HEK293 (cell line): ENCODE results near the gene SH3D19.

Experiments used
- CTCF ChIA-PET: fragments of 350-600 bp; formaldehyde crosslinking; extraction: SDS; loops from one replicate; lab custom pipeline; 2021; ENCODE audit warnings: antibody characterized with exemption; lab: Yijun Ruan, JAX
- POLR2A ChIA-PET: fragments of 300-600 bp; formaldehyde crosslinking; extraction: SDS; loops from one replicate; lab custom pipeline; 2020; ENCODE audit warnings: antibody characterized with exemption, inconsistent platforms; lab: Yijun Ruan, JAX
- H3K27ac ChIP-seq: fragments of 200-500 bp; sonication (Bioruptor generic); 2 replicates; pipeline ENCODE4 v1.5.1; 2014; ENCODE audit warnings: low read depth, low read length, control low read depth, inconsistent platforms; ENCODE audit errors: extremely low read depth
- H3K36me3 ChIP-seq, 2 experiments: fragments of 200-500 bp in 1 of 2; sonication (Bioruptor generic) in 1 of 2; 1 replicate in 1 of 2; 2 replicates in 1 of 2; pipeline ENCODE4 v1.5.1; 2014 to 2017; ENCODE audit warnings: inconsistent platforms in 2 of 2, low read length in 2 of 2; ENCODE audit not compliant: control insufficient read depth in 2 of 2, insufficient read depth in 1 of 2
- H3K4me1 ChIP-seq: fragments of 200-500 bp; sonication (Bioruptor generic); 2 replicates; pipeline ENCODE4 v1.5.1; 2014; ENCODE audit warnings: mild to moderate bottlenecking, low read length, inconsistent platforms; ENCODE audit not compliant: control insufficient read depth, insufficient read depth
- H3K4me3 ChIP-seq: 2 replicates; pipeline ENCODE4 v1.5.1; 2011; ENCODE audit warnings: low read depth, mild to moderate bottlenecking, control low read depth, low read length, moderate library complexity
- H3K9me3 ChIP-seq: fragments of 200-500 bp; sonication (Bioruptor generic); 2 replicates; pipeline ENCODE4 v1.5.1; 2014; ENCODE audit warnings: low read depth, low read length, inconsistent platforms; ENCODE audit not compliant: control insufficient read depth, insufficient read depth
- AEBP2 ChIP-seq: fragments of 450-650 bp; formaldehyde crosslinking; IDR thresholded peaks from 2 replicates; pipeline ENCODE4 v1.5.1; 2016; ENCODE audit warnings: missing biosample characterization, missing genetic modification characterization, borderline replicate concordance
- CTCF ChIP-seq: fragments of 450-650 bp; formaldehyde crosslinking; IDR thresholded peaks from 2 replicates; pipeline ENCODE4 v1.5.1; 2016; ENCODE audit warnings: missing biosample characterization, missing genetic modification characterization
- KLF16 ChIP-seq: fragments of 450-650 bp; formaldehyde crosslinking; IDR thresholded peaks from 2 replicates; pipeline ENCODE4 v1.5.1; 2017; ENCODE audit warnings: missing biosample characterization, missing genetic modification characterization
- REPIN1 ChIP-seq: fragments of 450-650 bp; formaldehyde crosslinking; IDR thresholded peaks from 2 replicates; pipeline ENCODE4 v1.5.1; 2017; ENCODE audit warnings: missing biosample characterization, missing genetic modification characterization, low read depth
- SCRT1 ChIP-seq: fragments of 450-650 bp; formaldehyde crosslinking; IDR thresholded peaks from 2 replicates; pipeline ENCODE4 v1.5.1; 2016; ENCODE audit warnings: missing biosample characterization, missing genetic modification characterization, borderline replicate concordance
- ZEB2 ChIP-seq: fragments of 450-650 bp; formaldehyde crosslinking; IDR thresholded peaks from 2 replicates; pipeline ENCODE4 v1.5.1; 2016; ENCODE audit warnings: missing biosample characterization, missing genetic modification characterization
- ZFP37 ChIP-seq: fragments of 450-650 bp; formaldehyde crosslinking; IDR thresholded peaks from 2 replicates; pipeline ENCODE4 v1.5.1; 2016; ENCODE audit warnings: missing biosample characterization, missing genetic modification characterization
- ZNF19 ChIP-seq: fragments of 450-650 bp; formaldehyde crosslinking; IDR thresholded peaks from 2 replicates; pipeline ENCODE4; 2016; ENCODE audit warnings: missing biosample characterization, missing genetic modification characterization, low read depth
- ZNF202 ChIP-seq: fragments of 450-650 bp; formaldehyde crosslinking; IDR thresholded peaks from 2 replicates; pipeline ENCODE4 v1.5.1; 2016; ENCODE audit warnings: missing biosample characterization, missing genetic modification characterization, borderline replicate concordance
- ZNF223 ChIP-seq: fragments of 450-650 bp; formaldehyde crosslinking; IDR thresholded peaks from 2 replicates; pipeline ENCODE4 v1.5.1; 2016; ENCODE audit warnings: missing biosample characterization, missing genetic modification characterization
- ZNF513 ChIP-seq: fragments of 450-650 bp; IDR thresholded peaks from 2 replicates; pipeline ENCODE4 v1.5.1; 2018; ENCODE audit warnings: missing biosample characterization, missing genetic modification characterization
- ZNF548 ChIP-seq: fragments of 450-650 bp; formaldehyde crosslinking; IDR thresholded peaks from 2 replicates; pipeline ENCODE4 v1.5.1; 2016; ENCODE audit warnings: missing biosample characterization, missing genetic modification characterization
- ZNF571 ChIP-seq: fragments of 450-650 bp; formaldehyde crosslinking; IDR thresholded peaks from 2 replicates; pipeline ENCODE4 v1.5.0; 2017; ENCODE audit warnings: missing biosample characterization, missing genetic modification characterization
- ZNF610 ChIP-seq: fragments of 450-650 bp; formaldehyde crosslinking; IDR thresholded peaks from 2 replicates; pipeline ENCODE4 v1.5.1; 2016; ENCODE audit warnings: missing biosample characterization, missing genetic modification characterization, borderline replicate concordance
- ZNF629 ChIP-seq: fragments of 450-650 bp; formaldehyde crosslinking; IDR thresholded peaks from 2 replicates; pipeline ENCODE4 v1.5.1; 2017; ENCODE audit warnings: missing biosample characterization, missing genetic modification characterization
- ZNF670 ChIP-seq: fragments of 450-650 bp; formaldehyde crosslinking; IDR thresholded peaks from 2 replicates; pipeline ENCODE4 v1.5.1; 2016; ENCODE audit warnings: missing biosample characterization, missing genetic modification characterization, low read depth
- ZSCAN4 ChIP-seq: fragments of 450-650 bp; formaldehyde crosslinking; IDR thresholded peaks from 2 replicates; pipeline ENCODE4 v1.5.1; 2017; ENCODE audit warnings: missing biosample characterization, missing genetic modification characterization

The SH3D19 gene

GRCh38 chr4:151192556-151193235 lies 132.7 kb downstream of the SH3D19 start:
- H3K36me3 ChIP-seq = no peaks in the 10 kb centered on the region
- POLR2A ChIA-PET = no interaction called here
- CTCF ChIA-PET = interaction anchor here (0.6 kb wide), 1 partner anchor 8 kb away, joined by 3 read pairs; no protein-coding TSS in a partner anchor
- no peak overlapping the region for H3K27ac ChIP-seq
- TF ChIP-seq ZNF629 (tag by site-specific recombination) = no peak
- TF ChIP-seq AEBP2 (tag by site-specific recombination) = no peak
- TF ChIP-seq ZNF223 (tag by site-specific recombination) = no peak
- no peak for TF ChIP-seq ZNF19
- TF ChIP-seq ZNF670 (tag by site-specific recombination) = no peak
- TF ChIP-seq ZNF548 (tag by site-specific recombination) = no peak
- no peak for TF ChIP-seq REPIN1 (tag by site-specific recombination)
- TF ChIP-seq, all 188 proteins: peak for 0
- H3K4me3 ChIP-seq = no peak overlapping the region
- no peaks in the 10 kb centered on the region for H3K4me1 ChIP-seq
- H3K9me3 ChIP-seq = no peaks in the 10 kb centered on the region

GRCh38 chr4:151184523-151185458 lies 140.6 kb downstream of the SH3D19 start:
- ChIA-PET POLR2A (no interaction called here), CTCF (interaction anchor here (0.7 kb wide), 1 partner anchor 8 kb away, joined by 3 read pairs; no protein-coding TSS in a partner anchor)
- Histone ChIP-seq H3K9me3 (no peaks in the 10 kb centered on the region), H3K4me1 (no peaks in the 10 kb centered on the region), H3K27ac (no peak overlapping the region), H3K4me3 (no peak overlapping the region)
- TF ChIP-seq ZNF19 = no peak
- no peak for TF ChIP-seq ZNF513
- no peak for TF ChIP-seq REPIN1 (tag by site-specific recombination)
- TF ChIP-seq KLF16 (tag by site-specific recombination) = no peak
- no peak for TF ChIP-seq AEBP2 (tag by site-specific recombination)
- no peak for TF ChIP-seq ZEB2 (tag by site-specific recombination)
- TF ChIP-seq CTCF (tag by site-specific recombination) = no peak
- no peak for TF ChIP-seq ZNF610 (tag by site-specific recombination)
- TF ChIP-seq ZFP37 (tag by site-specific recombination) = no peak
- TF ChIP-seq ZNF571 (tag by site-specific recombination) = no peak
- TF ChIP-seq SCRT1 (tag by site-specific recombination) = no peak
- TF ChIP-seq ZNF202 = no peak
- no peak for TF ChIP-seq ZSCAN4
- TF ChIP-seq, all 188 proteins: peak for 0
- no peaks in the 10 kb centered on the region for H3K36me3 ChIP-seq
